GM18867 (cell line): ENCODE measurements around the gene TUBB6.

ENCODE experiments used
- ATAC-seq: cut with Tn5 transposase; IDR thresholded peaks from one replicate; pipeline ENCODE4 v1.9.1; 2021; ENCODE audit warnings: mild to moderate bottlenecking, moderate library complexity; ENCODE audit not compliant: unreplicated experiment

Gene TUBB6

DNA sequence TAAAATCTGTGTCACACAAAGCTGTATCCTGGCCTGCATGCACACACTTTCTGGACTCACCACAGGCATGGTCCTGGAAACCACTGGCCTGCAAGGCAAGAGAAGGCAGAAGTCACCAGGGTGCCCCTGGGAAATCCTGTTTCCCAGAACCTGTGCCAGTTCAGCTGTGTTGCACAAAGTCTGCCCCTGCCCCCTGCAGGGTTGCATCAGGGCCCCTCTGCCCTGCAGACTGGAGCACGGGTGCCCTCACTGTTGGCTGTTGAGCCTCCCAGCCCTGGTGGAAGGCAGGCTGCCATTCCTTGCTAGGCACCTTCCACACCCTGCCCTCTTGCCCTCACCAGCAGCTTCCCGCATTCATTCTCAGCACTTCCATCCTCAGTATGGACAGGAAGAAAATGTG lies 18.0 kb upstream of the TUBB6 start:
- ATAC-seq = no peak

DNA sequence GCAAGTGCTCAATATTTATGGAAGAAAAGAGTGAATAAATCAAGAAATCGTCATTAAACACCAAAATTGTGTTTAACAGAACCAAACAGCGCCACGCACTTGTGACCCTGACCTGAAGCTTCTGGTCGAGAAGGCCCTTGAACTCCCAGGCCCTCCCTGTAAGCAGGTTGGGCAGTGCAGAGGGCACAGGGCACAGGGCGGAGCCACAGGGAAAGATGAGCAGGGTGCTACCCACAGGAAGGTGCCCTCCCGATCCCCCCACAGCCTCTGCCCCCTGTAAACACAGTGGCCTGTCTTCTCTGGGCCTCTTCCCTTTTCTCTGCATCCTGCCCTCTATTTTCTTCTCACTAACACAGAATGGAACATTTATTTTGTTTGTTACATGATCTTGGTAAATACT lies 16.9 kb upstream of the TUBB6 start:
- ATAC-seq = no peak

DNA sequence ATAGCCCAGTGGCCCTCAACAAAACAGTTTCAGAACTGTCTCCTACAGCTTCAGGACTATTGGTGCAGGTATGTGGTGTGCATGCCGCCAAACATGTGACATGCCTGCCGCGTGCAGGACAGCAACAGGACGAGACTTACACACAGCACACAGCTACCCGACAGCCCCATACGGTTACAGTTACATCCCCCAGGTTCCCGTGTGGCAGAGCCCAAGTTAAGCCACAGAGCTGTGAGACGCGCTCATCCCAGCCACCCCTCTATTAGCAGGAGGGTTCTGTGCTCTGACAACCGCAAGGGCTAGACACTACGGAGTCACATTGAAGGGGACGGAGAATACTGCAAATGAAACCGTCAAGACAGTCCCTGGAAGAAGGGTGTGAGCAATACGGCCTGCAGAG lies 16.4 kb upstream of the TUBB6 start:
- ATAC-seq = no peak

DNA sequence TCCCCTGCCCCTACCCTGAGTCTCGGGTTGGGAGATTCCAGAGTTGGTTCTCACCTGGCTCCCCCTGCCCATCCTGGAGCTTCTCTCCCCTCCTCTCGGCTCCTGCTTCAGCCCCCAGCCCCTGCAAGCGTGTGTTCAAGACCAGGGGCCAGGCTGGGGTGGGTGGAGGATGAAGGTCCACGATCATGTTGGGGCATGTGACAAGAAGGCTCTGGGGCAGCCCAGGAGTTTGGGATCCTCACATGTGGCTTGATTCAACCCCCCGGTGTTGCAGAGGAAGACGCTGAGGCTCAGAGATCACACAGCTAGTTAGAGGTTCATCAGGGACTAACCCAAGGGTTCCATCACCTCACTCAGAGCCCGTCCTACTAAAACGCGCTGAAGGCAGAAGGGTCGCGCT lies 14.2 kb upstream of the TUBB6 start:
- no peak for ATAC-seq

DNA sequence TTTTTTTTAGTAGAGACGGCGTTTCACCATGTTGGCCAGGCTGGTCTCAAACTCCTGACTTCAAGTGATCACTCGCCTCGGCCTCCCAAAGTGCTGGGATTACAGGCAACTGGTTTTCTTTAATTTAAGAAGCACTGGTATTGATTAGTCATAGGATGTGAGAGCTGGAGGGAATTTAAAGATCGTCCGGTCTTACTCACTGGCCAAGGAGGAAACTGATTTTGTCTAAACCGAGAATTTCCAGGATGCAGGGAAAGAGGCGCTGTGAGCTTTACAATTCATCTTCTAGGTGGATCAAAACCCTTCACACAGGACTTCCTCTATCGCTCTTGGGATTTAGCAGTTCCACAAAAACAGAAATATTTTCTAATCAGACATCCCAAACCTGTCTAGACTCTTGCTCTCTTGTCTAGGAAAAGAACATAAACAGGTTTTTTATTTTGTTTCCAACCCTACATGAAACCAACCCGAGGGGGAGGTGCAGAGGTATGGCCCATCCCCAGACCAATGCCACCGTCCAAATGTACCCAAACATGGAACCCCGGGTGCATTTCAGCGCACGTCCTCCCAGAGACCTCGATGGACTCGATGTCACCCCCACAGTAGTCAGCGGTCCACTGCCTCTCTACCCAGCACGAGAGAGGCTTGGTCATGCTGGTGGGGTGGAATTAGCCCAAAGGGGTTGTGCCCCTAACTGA lies 12.5 kb upstream of the TUBB6 start:
- ATAC-seq = no peak

DNA sequence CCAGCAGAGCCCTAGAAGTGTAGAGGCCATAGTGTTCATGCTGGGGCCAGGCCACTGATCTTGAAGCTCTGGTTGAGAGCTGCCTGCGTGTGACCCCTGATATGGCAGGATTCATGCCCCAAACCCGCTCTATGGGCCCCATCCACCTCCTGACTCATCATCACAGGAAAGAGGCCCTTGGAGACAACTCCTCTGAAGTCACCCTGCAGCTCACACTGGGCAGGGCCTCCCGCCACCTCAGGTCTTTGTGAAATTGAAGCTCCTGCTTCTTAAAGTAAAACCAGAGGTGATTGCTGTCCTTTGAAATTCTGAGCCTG lies 12.0 kb upstream of the TUBB6 start:
- ATAC-seq = no peak

DNA sequence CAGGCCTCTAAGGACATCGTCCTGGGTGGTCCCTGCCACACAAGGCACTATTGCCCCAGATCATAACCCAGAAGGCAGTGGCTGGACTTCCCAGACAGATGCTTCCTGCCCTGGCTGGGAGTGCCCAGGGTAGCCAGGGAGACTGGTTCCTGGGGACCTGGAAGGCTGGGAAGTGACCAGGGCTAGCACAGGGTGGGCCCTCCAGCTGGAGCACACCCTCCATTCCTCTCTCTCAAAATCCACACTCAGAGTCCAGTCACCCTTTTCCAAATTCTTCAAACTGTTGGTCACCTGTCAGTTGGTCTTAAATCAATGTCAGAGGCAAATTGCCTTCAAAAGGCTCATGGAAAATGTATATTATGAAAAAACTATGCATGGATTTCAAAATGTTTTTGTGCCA lies 11.6 kb upstream of the TUBB6 start:
- ATAC-seq = no peak

DNA sequence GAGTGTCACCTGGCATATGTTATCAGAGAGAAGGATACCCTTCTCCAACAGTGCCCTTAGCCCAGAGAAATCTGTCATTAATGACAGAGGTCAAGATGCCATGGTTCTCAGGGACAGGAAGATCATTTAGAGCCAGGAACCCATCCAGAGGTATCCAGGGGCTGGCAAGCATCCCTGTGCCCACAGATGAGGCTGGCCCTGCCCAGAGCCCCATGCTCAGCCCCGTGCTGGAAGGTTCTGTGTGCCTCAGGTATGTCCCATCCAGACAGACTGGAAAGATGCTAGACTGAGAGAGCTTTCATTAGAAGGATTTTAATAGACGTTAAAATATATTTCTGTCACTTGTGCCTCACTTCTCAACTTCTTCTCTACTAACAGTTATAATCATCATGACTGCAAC lies 8.2 kb upstream of the TUBB6 start:
- ATAC-seq = no peak

DNA sequence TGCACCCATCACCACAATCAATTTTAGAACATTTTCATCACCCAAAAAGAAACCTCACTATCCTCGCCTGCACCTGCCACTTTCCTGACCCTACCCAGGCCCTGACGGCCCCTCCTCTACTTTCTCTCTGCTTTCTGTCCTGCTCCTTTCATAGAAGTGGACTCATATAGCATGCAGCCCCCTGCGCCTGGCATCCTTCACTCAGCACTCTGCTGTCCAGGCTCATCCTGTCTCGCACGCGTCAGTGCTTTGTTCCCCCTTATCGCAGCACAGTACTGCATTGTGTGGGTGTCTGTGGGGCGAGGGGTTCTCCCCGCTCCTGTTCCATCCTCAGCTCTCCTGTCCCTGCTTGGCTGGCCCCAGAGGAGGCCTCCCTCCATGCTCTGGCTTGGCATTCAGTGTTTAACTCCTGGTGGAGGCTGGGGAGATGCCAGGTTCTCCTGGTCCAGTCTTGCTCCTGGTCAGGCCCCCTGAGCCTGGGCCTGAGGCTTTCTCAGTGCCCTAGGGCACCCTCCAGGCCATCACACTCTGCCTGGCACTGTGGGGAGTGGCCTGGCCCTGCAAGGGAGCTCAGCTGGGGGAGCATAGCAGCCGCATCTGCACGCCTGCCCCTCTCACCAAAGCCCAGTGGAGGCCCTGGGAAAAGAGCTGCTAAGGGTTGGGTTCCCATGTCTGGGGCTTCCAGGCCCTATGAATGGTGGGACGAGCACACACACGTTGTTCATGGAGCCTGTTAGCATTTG lies 6.6 kb upstream of the TUBB6 start:
- no peak for ATAC-seq

DNA sequence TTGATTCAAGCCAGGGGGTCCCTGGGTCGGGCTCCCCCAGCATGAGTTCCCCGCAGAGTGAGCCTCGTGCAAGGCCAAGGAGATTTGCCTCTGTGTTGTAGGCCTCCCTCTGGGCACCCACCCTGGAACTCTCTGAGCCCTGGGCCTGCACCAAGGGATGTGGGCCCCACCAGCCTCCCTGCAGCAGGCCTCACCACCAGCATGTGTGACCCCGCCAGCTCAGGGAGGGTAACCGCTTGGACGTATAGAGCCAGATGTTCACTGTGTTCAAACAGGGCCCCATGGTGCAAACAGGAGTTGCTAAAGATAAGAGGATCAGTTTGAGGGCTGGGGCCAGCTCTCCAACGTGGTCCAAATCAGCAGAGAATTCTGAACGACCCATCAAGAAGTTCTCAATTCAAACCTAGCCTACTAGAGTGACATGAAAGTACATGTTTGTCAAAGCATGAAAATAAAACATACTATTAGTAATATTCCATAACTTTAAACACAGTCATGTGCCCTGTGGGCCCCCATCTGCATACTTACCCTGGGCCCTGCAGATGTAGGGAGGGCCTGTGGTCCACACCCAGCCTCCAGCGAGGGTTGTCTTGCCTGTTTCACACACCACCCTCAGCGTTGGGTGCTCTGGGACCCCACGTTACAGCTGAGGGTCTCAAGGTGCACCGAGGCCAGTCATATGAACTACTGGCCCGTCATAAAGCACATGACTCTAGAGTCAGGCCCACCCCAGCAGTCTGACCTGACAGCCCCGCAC lies 5.5 kb upstream of the TUBB6 start:
- ATAC-seq = no peak

DNA sequence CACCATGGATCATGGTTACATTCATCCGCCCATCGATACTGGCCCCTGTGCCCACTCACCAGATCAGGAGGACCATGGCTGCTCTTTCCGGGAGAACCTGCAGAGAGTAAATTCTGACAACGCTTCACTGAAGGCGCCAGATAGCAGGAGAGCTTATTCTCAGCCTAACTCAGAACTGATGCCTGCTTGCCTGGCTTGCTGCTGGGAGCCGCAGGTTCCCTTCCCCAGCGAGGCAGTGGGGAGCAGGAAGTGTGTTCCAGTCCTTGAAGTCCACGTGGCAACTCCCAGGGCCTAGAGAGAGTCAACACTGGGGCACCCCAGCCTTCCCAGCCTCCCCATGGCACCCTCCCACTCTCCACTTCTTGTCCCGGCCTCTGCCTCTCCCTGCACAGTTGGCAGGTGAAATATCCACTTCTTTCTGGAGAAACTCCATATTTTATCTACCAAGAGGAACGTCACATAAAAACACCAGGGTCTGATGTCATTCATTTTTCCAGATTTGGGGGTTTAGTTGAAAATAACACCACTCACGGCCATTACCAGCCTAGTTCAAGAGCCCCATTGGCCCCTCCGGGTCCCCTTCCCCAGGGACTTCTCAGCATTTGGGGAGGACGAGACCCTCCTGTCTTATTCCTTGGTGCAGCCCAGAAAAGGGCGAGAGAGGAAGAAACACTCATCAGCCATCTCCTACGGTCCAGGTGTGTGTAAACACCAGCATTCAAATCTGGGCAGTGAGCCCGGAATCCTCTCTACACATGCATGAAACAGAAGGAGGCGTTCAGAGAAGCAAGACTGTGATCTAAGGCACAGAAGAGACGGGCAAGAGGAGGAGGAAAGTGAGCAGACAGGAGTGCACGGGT lies 3.5 kb upstream of the TUBB6 start:
- ATAC-seq = no peak

DNA sequence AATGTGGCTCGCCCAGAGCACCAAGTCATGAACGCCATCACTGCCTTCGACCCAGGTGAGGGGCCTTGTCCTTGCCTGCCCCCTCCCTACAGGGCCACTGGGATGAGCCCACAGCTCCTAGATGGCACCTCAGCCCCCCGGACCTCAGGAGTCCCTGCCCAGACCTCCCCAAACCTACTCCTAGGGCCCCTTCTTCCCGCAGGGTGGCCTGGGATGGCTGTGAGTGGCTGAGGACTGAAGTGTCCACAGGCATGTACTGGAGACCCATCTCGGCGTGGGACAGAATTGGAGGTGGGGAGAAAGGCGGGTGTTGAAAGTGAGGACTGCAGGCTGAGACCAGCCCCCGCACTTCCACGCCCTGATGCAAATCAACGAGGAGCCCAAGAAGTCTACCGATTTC lies 2.8 kb upstream of the TUBB6 start:
- no peak for ATAC-seq

DNA sequence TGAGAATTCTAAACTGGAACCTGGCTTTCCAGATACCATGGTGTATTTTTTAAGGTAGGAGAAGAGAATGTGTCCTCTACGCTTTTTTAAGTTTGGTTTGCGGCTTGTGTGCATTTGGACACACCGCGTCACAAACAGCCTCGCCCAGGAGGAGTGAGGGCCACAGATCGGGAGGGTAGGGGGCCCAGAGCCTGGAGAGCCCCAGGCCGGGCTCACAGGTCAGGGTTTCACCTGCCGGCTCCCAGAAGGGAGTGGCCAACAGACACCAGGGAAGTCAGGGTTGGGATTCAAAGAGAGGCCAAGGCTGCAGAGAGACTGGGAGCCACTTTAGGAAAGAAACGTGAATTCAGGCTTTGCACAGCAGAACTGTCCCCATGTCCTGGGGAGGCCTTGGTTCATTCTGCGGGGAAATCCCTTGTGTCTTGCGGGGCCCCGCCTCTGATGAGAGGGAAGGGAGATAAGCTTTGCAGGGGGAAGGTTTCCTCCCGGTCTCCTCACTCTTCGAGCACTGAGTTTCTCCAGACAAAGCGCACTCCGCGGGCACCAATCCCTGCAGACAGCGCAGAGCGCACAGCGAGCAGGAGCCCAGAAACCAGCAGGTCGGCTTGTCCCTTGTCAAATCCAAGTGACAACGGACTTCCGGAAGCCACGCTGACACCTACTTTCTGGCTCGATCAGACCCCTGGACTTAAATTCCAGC lies 2.0 kb upstream of the TUBB6 start:
- no peak for ATAC-seq

DNA sequence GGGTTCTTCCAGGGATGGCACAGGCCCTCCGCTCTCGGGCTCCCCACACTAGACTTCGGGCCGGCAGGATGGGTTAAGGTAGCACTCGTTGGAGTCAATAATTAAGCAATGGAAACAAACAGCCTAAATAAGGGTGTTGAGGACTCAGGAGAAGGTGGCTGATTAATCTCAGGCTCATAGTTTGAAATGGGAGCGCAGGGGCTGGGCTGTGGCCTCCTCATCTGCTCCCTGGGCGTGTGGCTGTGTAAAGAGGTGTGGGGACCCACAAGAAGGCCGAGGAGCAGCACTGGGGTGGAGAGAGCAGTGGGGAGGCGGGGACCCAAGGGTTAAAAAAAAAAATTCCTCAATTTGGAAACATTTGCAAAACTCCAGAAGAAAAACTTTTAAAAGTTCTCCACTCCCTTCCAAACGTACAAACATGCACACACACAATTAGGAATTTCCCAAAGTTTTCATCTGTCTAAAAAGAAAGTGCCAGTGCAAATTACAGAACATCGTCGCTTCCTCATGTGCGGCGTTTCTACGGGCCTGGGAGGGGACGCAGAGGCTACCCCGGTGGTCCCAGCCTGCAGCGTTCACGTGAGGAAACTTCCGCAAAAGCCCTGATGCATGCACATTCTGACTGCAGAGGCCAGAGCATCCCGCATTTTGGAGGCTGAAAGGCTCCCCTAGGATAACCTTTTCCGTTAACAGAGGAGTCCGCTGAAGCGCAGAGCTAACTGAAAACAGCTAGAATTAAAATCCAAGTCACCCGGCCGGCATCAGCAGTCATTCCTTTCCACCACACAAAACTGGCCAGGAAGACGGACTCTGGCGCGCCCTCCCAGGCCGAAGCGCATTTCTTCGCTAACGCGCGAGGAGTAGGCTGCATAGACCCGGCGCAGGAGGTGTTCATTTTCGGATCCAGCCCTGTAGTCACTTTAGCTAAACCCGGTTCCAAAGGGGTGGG lies 1.0 kb upstream of the TUBB6 start:
- ATAC-seq = no peak

DNA sequence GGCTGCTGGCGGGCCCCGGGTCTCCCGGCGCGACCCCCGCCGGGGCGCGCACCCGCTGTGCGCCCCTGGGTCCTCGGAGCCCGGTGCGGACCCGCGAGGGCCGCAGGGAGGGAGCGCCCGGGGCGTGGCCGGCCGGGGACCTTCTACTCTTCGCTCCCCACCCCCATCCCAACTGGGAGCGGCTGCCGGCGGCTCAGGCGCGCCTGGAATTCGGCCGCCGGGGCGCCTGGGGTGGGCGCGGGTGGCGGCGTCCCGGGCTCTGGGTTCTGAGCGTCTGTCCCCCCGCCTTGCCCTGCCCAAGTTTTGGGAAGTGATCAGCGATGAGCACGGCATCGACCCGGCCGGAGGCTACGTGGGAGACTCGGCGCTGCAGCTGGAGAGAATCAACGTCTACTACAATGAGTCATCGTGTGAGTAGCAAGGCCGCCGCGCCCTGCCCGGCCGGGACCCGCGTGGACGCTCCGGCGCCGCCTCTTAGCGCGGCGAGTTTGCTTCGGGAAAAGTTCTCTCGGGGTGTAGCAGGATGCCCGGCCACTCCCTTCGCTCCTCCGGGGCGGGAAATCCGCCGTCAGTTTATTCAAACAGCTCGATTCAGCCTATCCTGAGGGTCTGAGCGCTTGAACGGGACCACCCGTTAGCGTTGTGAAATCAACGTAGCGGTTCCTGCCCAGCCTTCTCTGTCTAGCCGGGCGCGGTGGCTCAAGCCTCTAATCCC lies 502 bp downstream of the TUBB6 start:
- ATAC-seq = peak; percentile 68

DNA sequence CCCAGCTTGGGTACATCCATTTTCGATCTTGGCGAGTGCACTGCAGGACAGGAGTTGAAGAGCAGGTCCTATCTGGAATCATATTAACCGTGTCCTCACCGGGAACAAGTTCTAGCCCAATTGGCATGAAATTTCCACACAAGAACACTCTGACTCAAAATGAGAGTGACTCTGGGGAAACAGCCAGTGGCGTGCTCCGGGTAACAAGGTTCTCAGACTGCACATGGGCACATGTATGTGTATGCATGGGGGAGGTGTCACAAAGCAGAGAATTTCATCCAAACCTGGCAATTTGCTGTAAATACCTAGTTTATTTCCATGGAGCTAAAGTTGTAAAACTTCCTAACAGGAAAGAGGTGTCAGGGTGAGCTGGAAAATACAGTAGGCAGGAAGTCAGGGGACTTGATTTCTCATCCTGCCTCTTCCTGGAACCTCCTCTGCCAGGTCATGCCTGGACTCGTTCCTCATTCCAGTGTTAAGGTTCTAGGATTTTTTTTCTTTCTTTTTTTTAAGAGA lies 1.7 kb downstream of the TUBB6 start:
- ATAC-seq = no peak

DNA sequence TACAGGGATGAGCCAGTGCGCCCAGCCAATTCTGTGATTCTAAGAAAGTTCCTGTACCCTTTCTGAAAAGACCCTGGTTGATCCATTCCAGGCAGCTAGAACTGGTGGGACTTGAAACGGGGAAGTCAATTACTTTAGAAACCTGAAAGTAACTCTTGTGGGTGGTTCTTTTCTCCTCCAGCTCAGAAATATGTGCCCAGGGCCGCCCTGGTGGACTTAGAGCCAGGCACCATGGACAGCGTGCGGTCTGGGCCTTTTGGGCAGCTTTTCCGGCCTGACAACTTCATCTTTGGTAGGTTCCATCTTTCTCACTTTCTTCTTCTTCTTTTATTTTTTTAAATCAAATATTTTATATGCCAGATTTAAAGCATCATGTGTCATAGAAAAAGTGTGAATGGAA lies 2.7 kb downstream of the TUBB6 start:
- no peak for ATAC-seq

DNA sequence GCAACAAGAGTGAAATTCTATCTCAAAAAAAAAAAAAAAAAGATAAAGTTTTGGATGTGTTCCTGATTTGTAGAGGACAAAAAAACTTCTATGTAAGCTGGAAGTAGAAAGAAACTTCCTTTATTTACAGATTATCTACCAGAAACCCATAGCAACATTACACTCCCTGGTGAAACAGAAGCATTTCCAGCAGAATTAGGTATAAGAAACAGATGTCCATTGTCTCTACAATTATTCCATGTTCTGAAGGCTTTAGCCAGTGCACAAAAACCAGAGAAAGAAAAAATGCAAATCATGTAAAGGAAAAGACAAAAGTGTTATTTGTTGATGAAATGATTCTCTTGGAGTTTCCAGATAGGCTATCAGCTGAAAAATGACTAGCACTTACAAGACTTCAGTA lies 4.9 kb downstream of the TUBB6 start:
- no peak for ATAC-seq
